Measurements from ENCODE around the gene SMIM38. TPM values are rescaled to one million over a fixed set of nuclear protein-coding genes. Genes with fewer than 3 reads are reported as not detected.

Gene SMIM38
- total and polyA plus RNA-seq, 2 of the 4 experiments (the other 2 are of a cell fraction) = under 0.01 to 0.05 TPM

DNA sequence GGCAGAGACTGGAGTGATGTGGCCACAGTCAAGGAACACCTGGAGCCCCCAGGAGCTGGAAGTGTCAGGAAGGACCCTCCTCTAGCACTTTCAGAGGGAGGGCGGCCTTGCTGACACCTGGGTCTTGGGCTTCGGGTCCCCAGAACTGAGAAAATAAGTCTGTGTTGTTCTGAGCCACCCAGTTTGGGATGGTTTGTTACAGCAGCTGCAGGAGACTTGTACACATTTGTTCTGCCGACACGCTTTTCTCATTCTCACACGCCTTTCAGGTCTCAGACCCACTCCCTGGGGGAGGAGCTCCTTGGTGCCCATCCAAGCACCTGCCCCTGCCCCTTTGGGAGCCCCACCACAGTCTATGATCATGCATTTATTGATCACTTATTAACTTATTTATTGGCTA, 47.2 kb upstream of the SMIM38 start:
- Histone ChIP-seq H3K79me1 (ENCODE audit: low read depth in 1 of 2, low read length in 2 of 2) (no peaks in the 10 kb centered on the region), H3K27me3 (ENCODE audit: control insufficient read depth, insufficient read depth, low read length) (peaks cover 8% of the 10 kb centered on the region; the same call in 1 of the 2 replicates), H2BK15ac (ENCODE audit: low read depth, low read length) (no peak overlapping the region), H2AFZ (replicated peaks; ENCODE audit: low read length, poor library complexity) (no peak overlapping the region), H3K23ac (ENCODE audit: low read depth, low read length) (no peak overlapping the region), H3K18ac (ENCODE audit: low read depth, low read length) (no peak overlapping the region), H3K36me3 (ENCODE audit: control insufficient read depth, insufficient read depth, low read length) (no peaks in the 10 kb centered on the region), H2BK20ac (ENCODE audit: low read depth, low read length) (no peak overlapping the region), H3K4ac (ENCODE audit: low read depth, low read length) (no peak overlapping the region), H3K9me1 (ENCODE audit: insufficient read depth, low read length) (no peaks in the 10 kb centered on the region), H2AK9ac (replicated peaks; ENCODE audit: low read depth, low read length, poor library complexity) (no peak overlapping the region), H4K5ac (ENCODE audit: low read depth, low read length) (no peak overlapping the region), H4K91ac (ENCODE audit: insufficient read depth, low read depth, low read length) (no peak overlapping the region), H3K27ac (ENCODE audit: insufficient read depth, low read length) (no peak overlapping the region), H3K4me2 (ENCODE audit: low read depth, low read length) (no peak overlapping the region), H3K56ac (ENCODE audit: extremely low read depth, insufficient read depth, low read length) (no peak overlapping the region), H3K9me3 (ENCODE audit: control insufficient read depth, insufficient read depth, low read length) (peaks cover 5% of the 10 kb centered on the region; the same call in 1 of the 2 replicates), H3K4me1 (ENCODE audit: control insufficient read depth, insufficient read depth, low read length) (no peaks in the 10 kb centered on the region), H2BK120ac (ENCODE audit: low read depth, low read length) (no peak overlapping the region), H3K14ac (replicated peaks; ENCODE audit: low read depth, low read length) (no peak overlapping the region), H2AK5ac (ENCODE audit: low read depth, low read length) (no peak overlapping the region), H4K20me1 (ENCODE audit: insufficient read depth, low read length) (no peaks in the 10 kb centered on the region; the same call in 1 of the 2 replicates), H3K4me3 (ENCODE audit: insufficient read depth, low read depth, low read length) (no peak overlapping the region), H4K8ac (ENCODE audit: low read depth in 2 of 2, low read length in 2 of 2) (no peak overlapping the region), H2BK5ac (ENCODE audit: low read depth, low read length, poor library complexity, severe bottlenecking) (no peak overlapping the region), H3K9ac (ENCODE audit: low read depth, low read length) (no peak overlapping the region)
- ChIA-PET CTCF (interaction anchor here (0.6 kb wide), 1 partner anchor 561 kb away, joined by 3 read pairs; no protein-coding TSS in a partner anchor), POLR2A (ENCODE audit: unreplicated experiment) (no interaction called here)
- in situ Hi-C loops (cut with MboI; ENCODE audit: low sequenced_read_pairs) = loop anchor here (5.0 to 25.0 kb wide), 2 partner anchors 564 to 1079 kb away; no protein-coding TSS in a partner anchor
- ATAC-seq (ENCODE audit: low read depth) = no peak
- TF ChIP-seq FOS (IDR thresholded peaks at IDR 0.05; ENCODE audit: low read depth, low read length) (no peak), NFE2L2 (IDR thresholded peaks at IDR 0.05; ENCODE audit: low read depth, low read length) (no peak)
- WGBS, 2 experiments (ENCODE audit: extremely low coverage in 2 of 2, insufficient read length in 1 of 2) = no CpG with 5 or more reads among the region's 5 CpGs
- dilution Hi-C loops (cut with HindIII; ENCODE audit: low sequenced_read_pairs, unreplicated experiment) = no loop called here
- BruUV-seq (replicated peaks) = no TSS peak
- intact Hi-C loops (cut with micrococcal nuclease) = no loop called here
- no peak for DNase-seq

Data from IMR-90 (cell line).